Trophoblast cell (in vitro differentiated cells and primary cell): Measurements from ENCODE around the gene IMP4.

Source experiments
- DNase-seq, 2 donors: peaks; one replicate each; pipeline ENCODE4 v3.0.0-alpha.2; 2016
- H2AFZ ChIP-seq: 2 replicates; pipeline ENCODE4 v1.6.1; 2013; ENCODE audit warnings: low read length, moderate library complexity, mild to moderate bottlenecking; ENCODE audit not compliant: insufficient read depth, poor library complexity
- H2AK5ac ChIP-seq: 2 replicates; pipeline ENCODE4 v1.6.1; 2013; ENCODE audit warnings: mild to moderate bottlenecking, low read length
- H2BK120ac ChIP-seq: 2 replicates; pipeline ENCODE4 v1.6.1; 2013; ENCODE audit warnings: low read length, mild to moderate bottlenecking, moderate library complexity; ENCODE audit not compliant: insufficient read depth, poor library complexity
- H2BK12ac ChIP-seq: 2 replicates; pipeline ENCODE4 v1.6.1; 2013; ENCODE audit warnings: mild to moderate bottlenecking, low read length, moderate library complexity
- H2BK5ac ChIP-seq: 2 replicates; pipeline ENCODE4 v1.6.1; 2013; ENCODE audit warnings: low read length, low read depth, moderate library complexity, mild to moderate bottlenecking; ENCODE audit not compliant: poor library complexity
- H3K14ac ChIP-seq: 2 replicates; pipeline ENCODE4 v1.6.1; 2013; ENCODE audit warnings: mild to moderate bottlenecking, low read length
- H3K18ac ChIP-seq: 2 replicates; pipeline ENCODE4 v1.6.1; 2013; ENCODE audit warnings: mild to moderate bottlenecking, low read length
- H3K23ac ChIP-seq: 2 replicates; pipeline ENCODE4 v1.6.1; 2013; ENCODE audit warnings: low read length
- H3K27ac ChIP-seq: 2 replicates; pipeline ENCODE4 v1.5.1; 2013; ENCODE audit warnings: low read depth, mild to moderate bottlenecking, inconsistent platforms, low read length, moderate library complexity
- H3K27me3 ChIP-seq: 2 replicates; pipeline ENCODE4 v1.6.1; 2013; ENCODE audit warnings: inconsistent platforms, mild to moderate bottlenecking, low read length, moderate library complexity; ENCODE audit not compliant: insufficient read depth
- H3K36me3 ChIP-seq, 2 experiments: 1 replicate in 1 of 2; 2 replicates in 1 of 2; pipeline ENCODE4 v1.6.1; 2013; ENCODE audit warnings: low read length in 2 of 2, mild to moderate bottlenecking in 2 of 2, moderate library complexity in 1 of 2; ENCODE audit not compliant: insufficient read depth in 2 of 2, control insufficient read depth in 1 of 2
- H3K4ac ChIP-seq: 2 replicates; pipeline ENCODE4 v1.6.1; 2013; ENCODE audit warnings: low read depth, mild to moderate bottlenecking, low read length, moderate library complexity
- H3K4me1 ChIP-seq, 2 experiments: 1 replicate in 1 of 2; 2 replicates in 1 of 2; pipeline ENCODE4 v1.6.1; 2013; ENCODE audit warnings: low read length in 2 of 2, mild to moderate bottlenecking in 2 of 2, moderate library complexity in 1 of 2; ENCODE audit not compliant: insufficient read depth in 2 of 2, control insufficient read depth in 1 of 2
- H3K4me2 ChIP-seq: 2 replicates; pipeline ENCODE4 v1.6.1; 2013; ENCODE audit warnings: inconsistent platforms, mild to moderate bottlenecking, low read length, moderate library complexity
- H3K4me3 ChIP-seq: 2 replicates; pipeline ENCODE4 v1.5.1; 2013; ENCODE audit warnings: mild to moderate bottlenecking, low read depth, low read length, inconsistent platforms
- H3K79me1 ChIP-seq: one replicate; pipeline ENCODE4 v1.6.1; 2013; ENCODE audit warnings: low read length
- H3K79me2 ChIP-seq: 2 replicates; pipeline ENCODE4 v1.6.1; 2013; ENCODE audit warnings: low read length, mild to moderate bottlenecking; ENCODE audit not compliant: control insufficient read depth, insufficient read depth, poor library complexity
- H3K9ac ChIP-seq: 2 replicates; pipeline ENCODE4 v1.6.1; 2013; ENCODE audit warnings: mild to moderate bottlenecking, low read length
- H3K9me3 ChIP-seq: 2 replicates; pipeline ENCODE4 v1.6.1; 2013; ENCODE audit warnings: low read depth, mild to moderate bottlenecking, control low read depth, inconsistent platforms, low read length; ENCODE audit not compliant: insufficient read depth
- H4K12ac ChIP-seq: 2 replicates; pipeline ENCODE4 v1.6.1; 2013; ENCODE audit warnings: low read depth, mild to moderate bottlenecking, low read length, moderate library complexity
- H4K8ac ChIP-seq: 2 replicates; pipeline ENCODE4 v1.6.1; 2013; ENCODE audit warnings: low read depth, mild to moderate bottlenecking, low read length, moderate library complexity
- H4K91ac ChIP-seq: one replicate; pipeline ENCODE4 v1.6.1; 2013; ENCODE audit warnings: low read depth, mild to moderate bottlenecking, low read length, moderate library complexity
- WGBS: extraction: QIAGEN DNeasy Blood & Tissue Kit; methylation state at CpG from one replicate; pipeline ENCODE4 v1.1.7; 2013; ENCODE audit warnings: missing lambda C conversion rate; ENCODE audit not compliant: insufficient read length, insufficient coverage; ENCODE audit errors: extremely low coverage; 5-methylcytosine and 5-hydroxymethylcytosine counted together

Gene IMP4

GRCh38 chr2:130303169-130303568 is 39.5 kb upstream of the IMP4 start:
- Histone ChIP-seq H4K12ac (no peak overlapping the region), H3K4me2 (no peak overlapping the region), H3K4ac (no peak overlapping the region), H3K9me3 (no peaks in the 10 kb centered on the region), H2BK12ac (no peak overlapping the region), H3K36me3 (no peaks in the 10 kb centered on the region), H4K8ac (no peak overlapping the region), H2AFZ (no peak overlapping the region), H2BK5ac (no peak overlapping the region), H3K14ac (no peak overlapping the region), H3K4me1 (no peaks in the 10 kb centered on the region), H3K9ac (no peak overlapping the region), H3K27ac (no peak overlapping the region), H3K79me2 (no peaks in the 10 kb centered on the region), H2AK5ac (no peak overlapping the region), H2BK120ac (no peak overlapping the region), H3K4me3 (no peak overlapping the region), H3K79me1 (no peaks in the 10 kb centered on the region), H3K23ac (no peak overlapping the region), H4K91ac (no peak overlapping the region), H3K18ac (no peak overlapping the region), H3K27me3 (no peaks in the 10 kb centered on the region)
- no peak for DNase-seq

- 100% methylated on average over 1 of the region's 3 CpGs for WGBS
Observed at GRCh38 chr2:130304726-130305125, 38.0 kb upstream of the IMP4 start.

GRCh38 chr2:130307850-130308249 is 34.8 kb upstream of the IMP4 start:
- Histone ChIP-seq H3K9ac (no peak overlapping the region), H2BK5ac (no peak overlapping the region), H3K14ac (no peak overlapping the region), H3K27me3 (no peaks in the 10 kb centered on the region), H3K27ac (no peak overlapping the region), H3K4me3 (no peak overlapping the region), H2AFZ (no peak overlapping the region), H4K91ac (no peak overlapping the region), H3K36me3 (no peaks in the 10 kb centered on the region), H3K23ac (no peak overlapping the region), H4K8ac (no peak overlapping the region), H3K9me3 (no peaks in the 10 kb centered on the region), H2BK12ac (no peak overlapping the region), H3K4ac (no peak overlapping the region), H3K79me2 (no peaks in the 10 kb centered on the region), H3K4me1 (no peaks in the 10 kb centered on the region), H3K4me2 (no peak overlapping the region), H3K79me1 (no peaks in the 10 kb centered on the region), H2BK120ac (no peak overlapping the region), H4K12ac (no peak overlapping the region), H3K18ac (no peak overlapping the region), H2AK5ac (no peak overlapping the region)
- WGBS: no CpG with 5 or more reads among the region's 4 CpGs
- no peak for DNase-seq

More at GRCh38 chr2:130304726-130305125, 38.0 kb upstream of the IMP4 start:
- Histone ChIP-seq H3K4ac (no peak overlapping the region), H2BK5ac (no peak overlapping the region), H2AK5ac (no peak overlapping the region), H3K79me2 (no peaks in the 10 kb centered on the region), H3K27me3 (no peaks in the 10 kb centered on the region), H3K27ac (no peak overlapping the region), H2AFZ (no peak overlapping the region), H3K36me3 (no peaks in the 10 kb centered on the region), H3K9me3 (no peaks in the 10 kb centered on the region), H3K4me2 (no peak overlapping the region), H3K4me3 (no peak overlapping the region), H3K23ac (no peak overlapping the region), H4K8ac (no peak overlapping the region), H4K12ac (no peak overlapping the region), H3K9ac (no peak overlapping the region), H3K4me1 (no peaks in the 10 kb centered on the region), H3K14ac (no peak overlapping the region), H2BK12ac (no peak overlapping the region), H2BK120ac (no peak overlapping the region), H3K18ac (no peak overlapping the region), H3K79me1 (no peaks in the 10 kb centered on the region), H4K91ac (no peak overlapping the region)
- DNase-seq: no peak

GRCh38 chr2:130310881-130311280 is 31.8 kb upstream of the IMP4 start:
- Histone ChIP-seq H3K4me3 (no peak overlapping the region), H3K14ac (no peak overlapping the region), H4K91ac (no peak overlapping the region), H4K8ac (no peak overlapping the region), H2BK12ac (no peak overlapping the region), H2AFZ (no peak overlapping the region), H4K12ac (no peak overlapping the region), H3K9ac (no peak overlapping the region), H3K79me1 (no peaks in the 10 kb centered on the region), H3K4me2 (no peak overlapping the region), H3K27ac (no peak overlapping the region), H3K36me3 (no peaks in the 10 kb centered on the region), H2BK5ac (no peak overlapping the region), H3K4me1 (no peaks in the 10 kb centered on the region), H3K79me2 (no peaks in the 10 kb centered on the region), H3K18ac (no peak overlapping the region), H3K9me3 (peaks cover 3% of the 10 kb centered on the region), H3K27me3 (no peaks in the 10 kb centered on the region), H3K23ac (no peak overlapping the region), H2AK5ac (no peak overlapping the region), H2BK120ac (no peak overlapping the region), H3K4ac (no peak overlapping the region)
- DNase-seq: no peak
